Kidney (tissue), 14 donors: ENCODE results near the gene PITPNC1. TPM values are rescaled to one million over a fixed set of nuclear protein-coding genes. Genes with fewer than 3 reads are reported as not detected.
A peak's percentile ranks its signal among the peaks of the same experiment; 100 is the strongest.

Experiments used
- DNase-seq, 5 donors: peaks; one replicate each; pipeline ENCODE4 v3.0.0-alpha.2; 2013 to 2020
- FAIRE-seq: peaks from 2 replicates; lab custom pipeline; 2012; peaks lifted over from hg19 to GRCh38; lab: Jason Lieb, UNC
- H3K27ac ChIP-seq, 2 donors: one replicate each; pipeline ENCODE4 v1.7.0; 2013; ENCODE audit warnings: low read depth in 2 of 2, low read length in 2 of 2, inconsistent platforms in 1 of 2
- H3K27me3 ChIP-seq: one replicate; pipeline ENCODE4 v1.7.1; 2013; ENCODE audit warnings: low read length, inconsistent platforms; ENCODE audit not compliant: control insufficient read depth, insufficient read depth
- H3K36me3 ChIP-seq, 3 donors: one replicate each; pipeline versions ENCODE4 v1.7.0 to v1.7.1; 2013; ENCODE audit warnings: low read length in 3 of 3, control low read depth in 1 of 3, inconsistent platforms in 1 of 3; ENCODE audit not compliant: insufficient read depth in 3 of 3, control insufficient read depth in 2 of 3
- H3K4me1 ChIP-seq, 3 donors: one replicate each; pipeline versions ENCODE4 v1.7.0 to v1.7.1; 2013; ENCODE audit warnings: low read length in 3 of 3, inconsistent platforms in 1 of 3, low read depth in 1 of 3; ENCODE audit not compliant: control insufficient read depth in 2 of 3, insufficient read depth in 2 of 3
- H3K4me3 ChIP-seq, 3 donors: one replicate each; pipeline versions ENCODE4 v1.7.0 to v1.8.1; 2013; ENCODE audit warnings: low read length in 3 of 3, control low read depth in 1 of 3, inconsistent platforms in 1 of 3
- H3K9ac ChIP-seq, 3 donors: one replicate each; pipeline versions ENCODE4 v1.7.0 to v1.7.1; 2013; ENCODE audit warnings: low read length in 3 of 3, control low read depth in 1 of 3, inconsistent platforms in 1 of 3
- H3K9me3 ChIP-seq, 3 donors: one replicate each; pipeline versions ENCODE4 v1.7.0 to v1.7.1; 2013; ENCODE audit warnings: low read length in 3 of 3, control low read depth in 1 of 3, inconsistent platforms in 1 of 3; ENCODE audit not compliant: control insufficient read depth in 2 of 3, insufficient read depth in 1 of 3
- intact Hi-C: fragments of 100-400 bp; cut with DNase I; formaldehyde crosslinking; loops from one replicate; pipeline ENCODE4 v1.11.1; 2022
- polyA plus RNA-seq: library from polyadenylated mRNA; stranded (reverse); fragments of 350-450 nt; fragmentation: Illumina TruSeq; extraction: RNeasy Lipid Tissue Mini Kit (QIAGEN cat#74804); gene quantifications from one replicate; pipeline ENCODE4 v1.2.3, GENCODE V29; 2014; ENCODE audit warnings: low read depth, low replicate concordance; ENCODE audit not compliant: insufficient read depth
- total RNA-seq: library from RNA; stranded (reverse); fragmentation: NEBNext Ultra II Directional; extraction: Animal tissue kit (Norgen Biotek cat#: 25700); gene quantifications from one replicate; pipeline ENCODE4 v1.2.1, GENCODE V29; 2021
- TF ChIP-seq, protein P1 (sequence below): IDR thresholded peaks from 3 replicates; pipeline ENCODE4 v1.5.1; 2012; ENCODE audit warnings: mild to moderate bottlenecking, moderate library complexity, borderline replicate concordance; ENCODE audit not compliant: insufficient read depth; ENCODE audit errors: extremely low read depth
- donor health status: control.
- donor health status: control.
- donor health status: control.
- donor health status: control.
- donor health status: control.
- donor health status: DM: yes; HTN: yes; CAD: no.
- donor health status: Normal renal cell carcinoma (clear cell type).

The PITPNC1 gene
- total and polyA plus RNA-seq, 2 donors from 2014 or later, result 14.2 to 41.3 TPM

DNA sequence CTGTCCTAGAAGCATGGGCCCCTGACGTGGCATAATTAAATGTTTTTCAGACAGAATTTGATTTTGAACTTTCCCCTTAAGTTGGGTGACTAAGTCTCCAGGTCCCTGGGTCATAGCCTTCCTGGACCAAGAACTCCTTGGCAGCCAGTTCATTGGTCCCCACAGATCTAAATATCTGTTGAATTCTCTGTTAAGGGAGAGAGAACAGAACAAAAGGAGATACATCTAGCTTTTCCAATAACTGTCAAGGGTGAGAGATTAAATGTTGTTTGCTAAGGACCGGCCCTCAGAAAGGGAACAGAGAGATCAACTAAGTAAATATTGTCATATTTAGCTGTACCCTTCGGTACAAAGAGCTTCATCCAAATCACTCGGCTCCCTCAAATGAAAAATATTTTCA is 262.5 kb downstream of the PITPNC1 start:
- Histone ChIP-seq H3K4me1 (peaks cover 0 to 11% (median 8%) of the 10 kb centered on the region in 3 donors), H3K4me3 (no peak overlapping the region), H3K9me3 (no peaks in the 10 kb centered on the region), H3K27me3 (no peaks in the 10 kb centered on the region), H3K36me3 (no peaks in the 10 kb centered on the region), H3K9ac (no peak overlapping the region), H3K27ac (no peak overlapping the region)
- intact Hi-C loops, result no loop called here
- DNase-seq (no peak), FAIRE-seq (no peak)
- TF ChIP-seq, protein P1, sequence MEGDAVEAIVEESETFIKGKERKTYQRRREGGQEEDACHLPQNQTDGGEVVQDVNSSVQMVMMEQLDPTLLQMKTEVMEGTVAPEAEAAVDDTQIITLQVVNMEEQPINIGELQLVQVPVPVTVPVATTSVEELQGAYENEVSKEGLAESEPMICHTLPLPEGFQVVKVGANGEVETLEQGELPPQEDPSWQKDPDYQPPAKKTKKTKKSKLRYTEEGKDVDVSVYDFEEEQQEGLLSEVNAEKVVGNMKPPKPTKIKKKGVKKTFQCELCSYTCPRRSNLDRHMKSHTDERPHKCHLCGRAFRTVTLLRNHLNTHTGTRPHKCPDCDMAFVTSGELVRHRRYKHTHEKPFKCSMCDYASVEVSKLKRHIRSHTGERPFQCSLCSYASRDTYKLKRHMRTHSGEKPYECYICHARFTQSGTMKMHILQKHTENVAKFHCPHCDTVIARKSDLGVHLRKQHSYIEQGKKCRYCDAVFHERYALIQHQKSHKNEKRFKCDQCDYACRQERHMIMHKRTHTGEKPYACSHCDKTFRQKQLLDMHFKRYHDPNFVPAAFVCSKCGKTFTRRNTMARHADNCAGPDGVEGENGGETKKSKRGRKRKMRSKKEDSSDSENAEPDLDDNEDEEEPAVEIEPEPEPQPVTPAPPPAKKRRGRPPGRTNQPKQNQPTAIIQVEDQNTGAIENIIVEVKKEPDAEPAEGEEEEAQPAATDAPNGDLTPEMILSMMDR, result no peak

DNA sequence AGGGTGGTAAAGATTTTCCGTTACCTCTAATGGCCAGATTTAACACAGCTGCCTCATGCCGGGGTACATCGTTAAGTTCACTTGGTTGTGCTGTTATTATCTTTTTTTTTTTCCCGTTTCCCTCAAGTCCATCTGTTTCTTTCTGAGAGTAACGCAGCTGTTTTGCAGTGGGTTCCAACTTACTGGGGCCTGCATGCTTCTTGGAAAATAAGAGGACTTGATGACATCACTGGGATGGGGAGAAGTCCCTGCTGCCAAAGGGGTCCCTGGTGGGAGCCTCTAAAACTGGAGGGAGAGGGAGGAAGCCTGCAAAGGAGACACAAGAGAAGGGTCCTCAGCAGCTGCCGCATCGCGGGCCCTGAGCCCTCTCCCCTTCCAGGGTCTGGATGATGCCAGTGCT is 262.9 kb downstream of the PITPNC1 start:
- no peak for FAIRE-seq
- Histone ChIP-seq H3K27me3 (no peaks in the 10 kb centered on the region), H3K4me3 (no peak overlapping the region), H3K4me1 (peaks cover 0 to 11% (median 8%) of the 10 kb centered on the region in 3 donors), H3K36me3 (no peaks in the 10 kb centered on the region), H3K27ac (no peak overlapping the region), H3K9me3 (no peaks in the 10 kb centered on the region), H3K9ac (no peak overlapping the region)
- intact Hi-C loops, result no loop called here
- TF ChIP-seq, protein P1, result no peak
- peak in 2 of 5 donors; percentile 17 to 61 for DNase-seq

DNA sequence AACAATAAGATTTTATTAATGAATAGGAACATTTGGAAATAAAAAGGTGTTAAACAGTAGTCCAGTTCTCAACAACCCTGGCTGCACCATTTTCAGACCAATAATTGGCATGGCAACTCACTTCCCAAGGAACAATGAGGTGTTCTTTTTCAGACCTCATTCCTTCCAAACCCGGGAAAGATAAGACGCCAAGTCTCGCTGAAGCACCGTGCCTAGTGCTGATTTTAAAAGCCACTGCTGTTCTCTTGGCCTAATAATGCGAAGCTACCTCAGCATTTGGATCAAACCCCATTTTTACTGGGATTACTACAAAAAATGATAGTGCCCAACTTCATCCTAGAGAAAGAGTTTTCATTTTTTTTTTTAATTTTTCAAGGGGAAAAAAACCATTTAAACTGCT is 265.4 kb downstream of the PITPNC1 start:
- no peak for FAIRE-seq

More for the DNA sequence above, 265.4 kb downstream of the PITPNC1 start:
- TF ChIP-seq, protein P1, result no peak
- Histone ChIP-seq H3K9me3 (no peaks in the 10 kb centered on the region), H3K36me3 (no peaks in the 10 kb centered on the region), H3K4me3 (no peak overlapping the region), H3K27me3 (no peaks in the 10 kb centered on the region), H3K9ac (no peak overlapping the region), H3K27ac (no peak overlapping the region), H3K4me1 (peaks cover 0 to 6% (median 3%) of the 10 kb centered on the region in 3 donors)
- intact Hi-C loops, result no loop called here
- DNase-seq, result no peak
